ENCODE results near the gene RABGAP1L.

GRCh38 chr1:174204697-174205308 is 45.5 kb downstream of the RABGAP1L start:
- TF ChIP-seq, protein P1, sequence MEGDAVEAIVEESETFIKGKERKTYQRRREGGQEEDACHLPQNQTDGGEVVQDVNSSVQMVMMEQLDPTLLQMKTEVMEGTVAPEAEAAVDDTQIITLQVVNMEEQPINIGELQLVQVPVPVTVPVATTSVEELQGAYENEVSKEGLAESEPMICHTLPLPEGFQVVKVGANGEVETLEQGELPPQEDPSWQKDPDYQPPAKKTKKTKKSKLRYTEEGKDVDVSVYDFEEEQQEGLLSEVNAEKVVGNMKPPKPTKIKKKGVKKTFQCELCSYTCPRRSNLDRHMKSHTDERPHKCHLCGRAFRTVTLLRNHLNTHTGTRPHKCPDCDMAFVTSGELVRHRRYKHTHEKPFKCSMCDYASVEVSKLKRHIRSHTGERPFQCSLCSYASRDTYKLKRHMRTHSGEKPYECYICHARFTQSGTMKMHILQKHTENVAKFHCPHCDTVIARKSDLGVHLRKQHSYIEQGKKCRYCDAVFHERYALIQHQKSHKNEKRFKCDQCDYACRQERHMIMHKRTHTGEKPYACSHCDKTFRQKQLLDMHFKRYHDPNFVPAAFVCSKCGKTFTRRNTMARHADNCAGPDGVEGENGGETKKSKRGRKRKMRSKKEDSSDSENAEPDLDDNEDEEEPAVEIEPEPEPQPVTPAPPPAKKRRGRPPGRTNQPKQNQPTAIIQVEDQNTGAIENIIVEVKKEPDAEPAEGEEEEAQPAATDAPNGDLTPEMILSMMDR (IDR thresholded peaks at IDR 0.05 in 8 of 11, conservative IDR thresholded peaks at IDR 0.05 in 3 of 11): no peak
- TF ChIP-seq POLR2AphosphoS5 (IDR thresholded peaks at IDR 0.05): no peak
- no peak for TF ChIP-seq POLR2A (IDR thresholded peaks at IDR 0.05)

Data from spleen (tissue), 7 donors.